Measurements from ENCODE around the gene ITGA4. TPM values are rescaled to one million over a fixed set of nuclear protein-coding genes. Genes with fewer than 3 reads are reported as not detected.

Gene ITGA4
- polyA plus RNA-seq (2011; rRNA removed) = 1.4 and 1.7 TPM in 2 replicates
- 0.13 and 0.23 TPM in 2 replicates for polyA plus RNA-seq (2012; cell fraction: cytosol; rRNA removed)
- 0.20 and 0.62 TPM in 2 replicates for polyA plus RNA-seq (2012; cell fraction: nucleus; rRNA removed)
- 2.1 to 4.1 TPM (median 2.5 TPM) in 3 replicates for polyA plus RNA-seq (2017; fragmentation: RNase III; extraction: RNeasy Plus Mini Kit Qiagen cat#74134 plus additional on column Dnase treatment)
- 1.3 and 2.0 TPM in 2 replicates for polyA minus RNA-seq (2011; rRNA and poly(A)+ RNA removed)

DNA sequence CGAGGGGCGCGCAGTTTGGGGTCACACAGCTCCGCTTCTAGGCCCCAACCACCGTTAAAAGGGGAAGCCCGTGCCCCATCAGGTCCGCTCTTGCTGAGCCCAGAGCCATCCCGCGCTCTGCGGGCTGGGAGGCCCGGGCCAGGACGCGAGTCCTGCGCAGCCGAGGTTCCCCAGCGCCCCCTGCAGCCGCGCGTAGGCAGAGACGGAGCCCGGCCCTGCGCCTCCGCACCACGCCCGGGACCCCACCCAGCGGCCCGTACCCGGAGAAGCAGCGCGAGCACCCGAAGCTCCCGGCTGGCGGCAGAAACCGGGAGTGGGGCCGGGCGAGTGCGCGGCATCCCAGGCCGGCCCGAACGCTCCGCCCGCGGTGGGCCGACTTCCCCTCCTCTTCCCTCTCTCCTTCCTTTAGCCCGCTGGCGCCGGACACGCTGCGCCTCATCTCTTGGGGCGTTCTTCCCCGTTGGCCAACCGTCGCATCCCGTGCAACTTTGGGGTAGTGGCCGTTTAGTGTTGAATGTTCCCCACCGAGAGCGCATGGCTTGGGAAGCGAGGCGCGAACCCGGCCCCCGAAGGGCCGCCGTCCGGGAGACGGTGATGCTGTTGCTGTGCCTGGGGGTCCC lies at the start of gene ITGA4:
TSS of gene ITGA4 (plus strand) at position 266 of the 620 bp plus-strand sequence. CDS start at position 535, 269 bp downstream.
- ChIA-PET CTCF (interaction anchor here (0.6 to 4.0 kb wide), 24 partner anchors 9 to 1334 kb away, joined by 3 to 31 read pairs (median 4); no protein-coding TSS in a partner anchor), POLR2A (no interaction called here)
- peak; percentile 98 to 100 for ATAC-seq
- peak within 1 kb of the TSS; percentile 84 for H3K4me2 ChIP-seq
- FAIRE-seq = no peak
- WGBS (ENCODE audit: missing lambda C conversion rate) = 28% methylated on average over 33 of the region's 67 CpGs
- peak; percentile 36 to 52 for DNase-seq (ENCODE audit: low read depth in 1 of 2, low spot score in 1 of 2)
- no peaks in the 10 kb centered on the region for H3K4me1 ChIP-seq
- no peaks in the 10 kb centered on the region for H3K9me3 ChIP-seq
- peak within 1 kb of the TSS; percentile 57 for H3K4me3 ChIP-seq
- no peak for TF ChIP-seq RARB (CRISPR knock-in tag; IDR thresholded peaks at IDR 0.05)
- TF ChIP-seq HEYL (CRISPR knock-in tag; IDR thresholded peaks at IDR 0.05) = no peak
- TF ChIP-seq, protein P1, sequence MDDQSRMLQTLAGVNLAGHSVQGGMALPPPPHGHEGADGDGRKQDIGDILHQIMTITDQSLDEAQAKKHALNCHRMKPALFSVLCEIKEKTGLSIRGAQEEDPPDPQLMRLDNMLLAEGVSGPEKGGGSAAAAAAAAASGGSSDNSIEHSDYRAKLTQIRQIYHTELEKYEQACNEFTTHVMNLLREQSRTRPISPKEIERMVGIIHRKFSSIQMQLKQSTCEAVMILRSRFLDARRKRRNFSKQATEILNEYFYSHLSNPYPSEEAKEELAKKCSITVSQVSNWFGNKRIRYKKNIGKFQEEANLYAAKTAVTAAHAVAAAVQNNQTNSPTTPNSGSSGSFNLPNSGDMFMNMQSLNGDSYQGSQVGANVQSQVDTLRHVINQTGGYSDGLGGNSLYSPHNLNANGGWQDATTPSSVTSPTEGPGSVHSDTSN (IDR thresholded peaks at IDR 0.05) = no peak
- no peak for TF ChIP-seq EHMT2 (IDR thresholded peaks at IDR 0.05; ENCODE audit: low read depth)
- TF ChIP-seq, protein P2, sequence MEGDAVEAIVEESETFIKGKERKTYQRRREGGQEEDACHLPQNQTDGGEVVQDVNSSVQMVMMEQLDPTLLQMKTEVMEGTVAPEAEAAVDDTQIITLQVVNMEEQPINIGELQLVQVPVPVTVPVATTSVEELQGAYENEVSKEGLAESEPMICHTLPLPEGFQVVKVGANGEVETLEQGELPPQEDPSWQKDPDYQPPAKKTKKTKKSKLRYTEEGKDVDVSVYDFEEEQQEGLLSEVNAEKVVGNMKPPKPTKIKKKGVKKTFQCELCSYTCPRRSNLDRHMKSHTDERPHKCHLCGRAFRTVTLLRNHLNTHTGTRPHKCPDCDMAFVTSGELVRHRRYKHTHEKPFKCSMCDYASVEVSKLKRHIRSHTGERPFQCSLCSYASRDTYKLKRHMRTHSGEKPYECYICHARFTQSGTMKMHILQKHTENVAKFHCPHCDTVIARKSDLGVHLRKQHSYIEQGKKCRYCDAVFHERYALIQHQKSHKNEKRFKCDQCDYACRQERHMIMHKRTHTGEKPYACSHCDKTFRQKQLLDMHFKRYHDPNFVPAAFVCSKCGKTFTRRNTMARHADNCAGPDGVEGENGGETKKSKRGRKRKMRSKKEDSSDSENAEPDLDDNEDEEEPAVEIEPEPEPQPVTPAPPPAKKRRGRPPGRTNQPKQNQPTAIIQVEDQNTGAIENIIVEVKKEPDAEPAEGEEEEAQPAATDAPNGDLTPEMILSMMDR (IDR thresholded peaks at IDR 0.05) = peak; percentile 64
- peak; percentile 77 for TF ChIP-seq SMC3 (IDR thresholded peaks at IDR 0.05)
- peak; percentile 58 to 78 for TF ChIP-seq RAD21 (conservative IDR thresholded peaks at IDR 0.05 in 1 of 2, IDR thresholded peaks at IDR 0.05 in 1 of 2)
- TF ChIP-seq ZSCAN20 (CRISPR knock-in tag; IDR thresholded peaks at IDR 0.05) = no peak
- TF ChIP-seq, protein P3, sequence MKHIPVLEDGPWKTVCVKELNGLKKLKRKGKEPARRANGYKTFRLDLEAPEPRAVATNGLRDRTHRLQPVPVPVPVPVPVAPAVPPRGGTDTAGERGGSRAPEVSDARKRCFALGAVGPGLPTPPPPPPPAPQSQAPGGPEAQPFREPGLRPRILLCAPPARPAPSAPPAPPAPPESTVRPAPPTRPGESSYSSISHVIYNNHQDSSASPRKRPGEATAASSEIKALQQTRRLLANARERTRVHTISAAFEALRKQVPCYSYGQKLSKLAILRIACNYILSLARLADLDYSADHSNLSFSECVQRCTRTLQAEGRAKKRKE (CRISPR knock-in tag; IDR thresholded peaks at IDR 0.05; ENCODE audit: low read depth) = no peak
- TF ChIP-seq, protein P4, sequence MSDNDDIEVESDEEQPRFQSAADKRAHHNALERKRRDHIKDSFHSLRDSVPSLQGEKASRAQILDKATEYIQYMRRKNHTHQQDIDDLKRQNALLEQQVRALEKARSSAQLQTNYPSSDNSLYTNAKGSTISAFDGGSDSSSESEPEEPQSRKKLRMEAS (IDR thresholded peaks at IDR 0.05) = peak; percentile 19; the same call in 1 of the 2 replicates
- TF ChIP-seq HOXB5 (CRISPR knock-in tag; IDR thresholded peaks at IDR 0.05) = no peak
- no peak for TF ChIP-seq HDAC2 (IDR thresholded peaks at IDR 0.05)
- peak within 1 kb of the TSS; percentile 54 to 81; a peak in 5 of 6 replicates for H3K27ac ChIP-seq

DNA sequence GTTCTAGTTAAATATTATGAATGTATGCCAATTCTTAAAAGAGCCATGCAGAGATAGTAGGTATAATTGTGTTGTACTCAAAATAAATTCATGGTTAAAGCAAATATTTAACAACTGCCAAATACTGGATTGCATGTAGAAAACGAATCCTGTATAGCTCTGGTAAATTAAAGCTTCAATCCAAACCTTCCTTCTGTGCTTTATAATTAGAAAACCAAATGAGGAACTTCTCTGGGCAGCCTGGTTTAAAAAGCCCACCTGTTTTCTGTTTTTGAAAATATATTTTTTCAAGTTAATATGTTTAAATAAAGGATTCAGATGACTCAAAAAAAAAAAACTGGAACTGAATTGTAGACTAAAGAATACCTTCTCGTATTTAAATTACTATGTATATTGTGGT lies 48.3 kb upstream of the ITGA4 start:
- FAIRE-seq (no peak), ATAC-seq (no peak), DNase-seq (ENCODE audit: low read depth in 1 of 2, low spot score in 1 of 2) (no peak)
- Histone ChIP-seq H3K27ac (no peak overlapping the region), H3K4me3 (no peak overlapping the region), H3K9me3 (no peaks in the 10 kb centered on the region; the same call in 2 of the 3 replicates), H3K4me1 (no peaks in the 10 kb centered on the region), H3K4me2 (no peak overlapping the region)
- CTCF ChIA-PET = no interaction called here
- no peak for TF ChIP-seq ZNF302 (CRISPR knock-in tag; IDR thresholded peaks at IDR 0.05)
- TF ChIP-seq RAD21 (conservative IDR thresholded peaks at IDR 0.05 in 1 of 2, IDR thresholded peaks at IDR 0.05 in 1 of 2) = no peak
- TF ChIP-seq EP300 (IDR thresholded peaks at IDR 0.05) = no peak
- TF ChIP-seq FOXS1 (CRISPR knock-in tag; IDR thresholded peaks at IDR 0.05) = no peak
- no peak for TF ChIP-seq CBX8 (IDR thresholded peaks at IDR 0.05)
- TF ChIP-seq MYC (IDR thresholded peaks at IDR 0.05; ENCODE audit: borderline replicate concordance, low read length) = no peak
- WGBS (ENCODE audit: missing lambda C conversion rate) = 16% methylated on average over 2 of the region's 2 CpGs
- POLR2A ChIA-PET = no interaction called here

All from A549 (cell line).